Esophagus mucosa (tissue), 1 donor: ENCODE measurements around the gene DHX34. TPM values are rescaled to one million over a fixed set of nuclear protein-coding genes. Genes with fewer than 3 reads are reported as not detected.
"Not testable (repeated sequence)": the region's sequence is repeated elsewhere in the genome, so short reads cannot be mapped to it uniquely, and the experiment has no call there.

Experiments
- ATAC-seq: fragments of 200-7000 bp; cut with Tn5 transposase; one replicate; pipeline ENCODE4 v1.9.1; 2020
- total RNA-seq: library from RNA; stranded (reverse); gene quantifications from one replicate; pipeline ENCODE4 v1.2.4, GENCODE V29; 2023
- donor health status: DM: yes; HTN: yes; CAD: no.

The DHX34 gene
- total RNA-seq, 1 donor from 2014 or later, result 7.9 TPM

DNA sequence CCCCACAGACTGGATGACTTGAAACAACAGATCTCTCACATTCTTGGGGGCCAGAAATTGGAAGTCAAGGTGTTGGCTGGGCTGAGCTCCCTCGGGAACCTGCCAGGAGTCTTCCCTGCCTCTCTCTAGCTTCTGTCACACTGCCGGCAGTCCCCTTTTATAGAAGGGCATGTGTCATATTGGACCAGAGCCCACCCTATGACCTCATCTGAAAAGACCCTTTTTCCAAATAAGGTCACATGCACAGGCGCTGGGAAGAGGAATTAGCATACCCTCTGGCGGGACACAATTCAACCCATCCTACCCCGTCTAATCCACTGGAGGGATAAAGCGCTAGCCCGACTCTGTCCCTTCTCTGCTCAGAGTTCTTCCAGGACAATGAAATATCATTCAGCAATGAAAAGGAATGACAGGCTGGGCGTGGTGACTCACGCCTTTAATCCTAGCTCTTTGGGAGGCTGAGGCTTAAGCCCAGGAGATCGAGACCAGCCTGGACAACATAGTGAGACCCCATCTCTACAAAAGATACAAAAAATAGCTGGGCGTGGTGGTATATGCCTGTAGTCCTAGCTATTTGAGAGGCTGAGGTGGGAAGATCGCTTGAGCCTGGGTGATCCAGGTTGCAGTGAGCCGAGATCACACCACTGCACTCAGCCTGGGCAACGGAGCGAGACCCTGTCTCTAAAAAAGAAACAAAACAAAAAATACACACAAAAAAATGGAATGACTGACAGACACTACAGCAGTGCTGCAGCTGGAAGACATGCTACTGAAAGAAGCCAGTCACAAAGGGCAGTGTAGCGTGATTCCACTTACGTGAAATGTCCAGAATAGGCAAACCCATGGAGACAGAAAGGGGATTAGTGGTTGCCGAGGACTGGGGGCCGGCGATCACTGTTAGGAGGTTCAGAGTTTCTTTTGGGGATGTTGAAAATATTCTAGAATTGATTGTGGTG is 41.7 kb downstream of the DHX34 start:
- peak; percentile 17 for ATAC-seq

DNA sequence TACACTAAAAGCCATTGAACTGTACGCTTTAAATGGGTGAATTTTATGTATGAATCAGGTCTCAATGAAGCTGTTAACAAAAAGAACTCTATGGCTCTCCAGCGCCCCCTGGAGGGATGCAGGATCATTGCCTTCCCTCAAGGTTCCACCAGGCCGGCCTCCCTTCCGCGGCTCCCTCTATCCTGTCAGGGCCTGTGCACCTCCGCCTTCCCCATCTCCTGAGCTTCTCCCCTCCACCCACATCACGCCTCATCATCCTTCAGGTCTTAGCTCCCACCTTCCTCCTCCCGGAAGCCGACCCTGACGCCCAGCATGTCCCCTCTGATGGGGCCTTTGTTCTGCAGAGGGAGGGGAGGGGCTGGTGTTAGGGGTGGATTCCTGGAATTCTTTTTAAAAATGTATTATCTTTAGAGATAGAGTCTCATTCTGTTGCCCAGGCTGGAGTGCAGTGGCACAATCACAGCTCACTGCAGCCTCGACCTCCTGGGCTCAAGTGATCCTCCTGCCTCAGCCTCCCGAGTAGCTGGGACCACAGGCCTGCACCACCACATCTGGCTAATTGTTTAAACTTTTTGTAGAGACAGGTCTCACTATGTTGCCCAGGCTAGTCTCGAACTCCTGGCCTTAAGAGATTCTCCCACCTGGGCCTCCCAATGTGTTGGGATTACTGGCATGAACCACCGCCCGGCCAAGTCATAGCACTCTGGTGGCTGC is 42.6 kb downstream of the DHX34 start:
- peak; percentile 83 for ATAC-seq

DNA sequence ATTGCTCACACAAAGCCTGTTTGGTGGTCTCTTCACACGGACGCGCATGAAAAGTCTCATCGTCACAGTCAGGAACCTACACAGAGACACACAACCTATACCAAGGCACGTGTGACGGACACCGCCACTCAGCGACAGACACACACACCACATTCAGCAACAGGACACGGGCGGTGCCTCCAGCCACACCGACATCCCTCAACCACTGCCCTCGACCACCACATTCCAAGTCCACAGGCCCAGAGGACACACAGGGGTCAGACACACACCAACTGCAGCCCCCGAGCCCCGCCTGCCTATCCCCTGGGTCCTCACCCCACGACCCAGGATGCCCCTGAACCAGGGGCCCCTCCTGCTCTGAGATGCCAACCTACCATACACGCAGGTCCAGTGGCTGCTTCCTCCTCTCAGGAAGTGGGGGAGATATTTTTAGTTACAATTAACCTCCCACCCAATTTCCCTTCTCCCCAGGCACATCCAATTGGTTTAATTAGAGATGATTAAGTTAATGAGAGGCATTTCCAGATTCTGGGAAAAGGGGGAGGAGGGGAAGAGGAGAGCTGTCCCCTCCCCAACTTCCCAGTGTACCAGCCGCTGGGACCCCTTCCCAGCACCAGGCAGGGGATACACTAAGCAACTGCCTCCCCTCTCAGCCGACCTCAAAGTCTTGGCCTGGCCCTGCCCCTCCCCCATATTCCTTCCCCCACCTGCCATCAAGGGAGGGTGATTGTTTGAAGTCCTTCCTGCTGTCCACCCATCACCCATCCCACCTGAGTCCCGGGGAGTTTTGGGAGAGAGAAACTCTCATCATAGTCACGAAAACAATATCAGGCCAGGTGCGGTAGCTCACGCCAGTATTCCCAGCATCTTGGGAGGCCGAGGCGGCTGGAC is 49.8 kb downstream of the DHX34 start:
- no peak for ATAC-seq

DNA sequence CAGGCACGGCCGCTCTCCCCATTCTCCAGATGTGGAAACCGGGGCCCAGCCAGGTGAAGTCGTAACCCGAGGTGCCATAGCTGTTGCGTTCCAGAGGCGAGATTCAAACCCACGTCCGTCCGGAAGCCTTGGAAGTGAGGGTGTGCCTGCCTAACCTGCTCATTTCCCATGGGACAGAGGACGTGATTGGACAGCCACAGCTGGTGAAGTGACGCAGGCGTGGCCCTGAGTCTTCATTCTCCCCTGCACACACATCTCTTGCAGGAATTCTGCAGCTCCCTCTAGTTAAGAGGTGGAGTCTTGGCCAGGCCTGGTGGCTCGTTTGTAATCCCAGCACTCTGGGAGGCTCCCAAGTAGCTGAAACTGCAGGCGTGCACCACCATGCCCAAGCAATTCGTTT is 53.4 kb downstream of the DHX34 start:
- no peak for ATAC-seq

DNA sequence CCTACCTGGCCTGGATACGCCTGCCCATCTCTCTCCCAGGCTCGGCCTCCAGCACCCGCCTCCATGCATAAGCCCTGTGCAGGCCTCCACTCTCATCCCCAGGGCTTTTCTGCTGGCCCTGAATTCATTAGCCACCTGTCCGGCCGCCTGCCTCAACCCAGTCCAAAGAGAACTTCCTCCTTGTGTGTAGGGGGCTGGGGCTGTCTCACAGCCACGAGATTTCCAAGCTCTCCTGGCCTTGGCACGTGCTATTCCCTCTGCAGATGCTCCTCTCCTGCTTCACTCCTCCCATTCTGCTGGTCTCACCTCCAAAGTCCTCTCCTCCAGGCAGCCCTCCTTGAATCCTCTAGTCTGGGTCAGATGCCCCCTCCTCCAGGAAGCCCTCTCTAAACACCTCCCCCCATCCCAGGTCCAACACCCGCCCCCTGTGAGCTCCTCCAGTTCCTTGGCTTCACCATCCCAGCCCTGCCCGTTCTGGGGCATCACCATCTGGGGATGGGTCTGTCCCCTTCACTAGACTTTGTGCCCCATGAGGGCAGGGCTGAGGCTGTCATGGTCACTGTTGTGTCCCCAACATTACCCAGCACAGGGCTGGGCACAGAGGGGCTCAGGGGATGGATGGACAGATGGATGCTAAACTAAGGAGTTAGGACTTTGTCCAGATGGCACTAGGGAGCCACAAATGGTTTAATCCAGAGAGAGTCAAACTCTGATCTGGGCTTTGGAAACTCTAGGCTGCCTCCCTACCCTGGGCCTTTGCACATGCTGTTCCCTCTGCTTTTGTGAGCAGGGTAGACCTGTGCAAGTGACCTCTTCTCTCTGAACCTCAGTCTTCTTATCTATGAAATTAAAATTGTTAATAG is 55.5 kb downstream of the DHX34 start:
- no peak for ATAC-seq

DNA sequence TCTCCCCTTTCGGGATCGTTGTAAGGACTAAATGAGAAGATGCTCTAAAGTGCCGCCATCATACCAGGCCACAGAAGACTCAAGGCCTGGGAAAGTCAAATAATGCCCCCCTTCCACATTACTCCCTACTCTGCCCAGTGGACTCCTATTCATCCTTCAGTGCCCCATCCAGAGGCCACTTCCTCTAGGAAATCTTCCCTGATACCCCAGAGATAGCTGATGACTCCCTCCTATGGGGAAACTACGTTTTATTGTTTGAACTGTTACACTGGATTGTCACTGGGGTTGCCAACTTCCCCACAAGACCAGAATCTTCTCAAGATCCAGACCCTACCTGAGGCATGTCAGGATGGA is 56.1 kb downstream of the DHX34 start:
- no peak for ATAC-seq

DNA sequence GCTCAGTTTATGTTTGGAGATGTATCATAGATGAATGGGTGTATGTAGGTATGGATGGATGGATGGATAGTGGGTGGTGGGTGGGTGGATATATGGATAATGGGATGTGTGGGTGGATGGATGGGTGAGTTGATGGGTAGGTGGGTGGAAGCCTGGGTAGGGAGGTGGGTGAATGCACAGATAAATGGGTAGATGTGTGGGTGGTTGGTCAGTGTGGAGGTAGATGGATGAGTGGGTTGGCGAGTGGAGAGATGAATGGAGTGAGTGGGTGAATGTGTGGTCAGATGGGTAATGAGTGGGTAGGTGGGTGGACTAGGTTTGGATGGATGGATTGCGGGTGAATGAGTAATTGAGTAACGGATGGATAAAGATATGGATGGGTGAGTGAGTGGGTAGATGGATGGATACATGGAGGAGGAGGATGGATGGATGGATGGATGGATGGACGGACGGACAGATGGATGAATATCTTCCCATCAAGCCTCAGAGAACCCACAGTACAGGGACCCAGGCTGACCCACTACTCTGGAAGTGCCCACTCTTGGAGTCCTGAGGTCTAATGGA is 56.8 kb downstream of the DHX34 start:
- ATAC-seq, result no peak

DNA sequence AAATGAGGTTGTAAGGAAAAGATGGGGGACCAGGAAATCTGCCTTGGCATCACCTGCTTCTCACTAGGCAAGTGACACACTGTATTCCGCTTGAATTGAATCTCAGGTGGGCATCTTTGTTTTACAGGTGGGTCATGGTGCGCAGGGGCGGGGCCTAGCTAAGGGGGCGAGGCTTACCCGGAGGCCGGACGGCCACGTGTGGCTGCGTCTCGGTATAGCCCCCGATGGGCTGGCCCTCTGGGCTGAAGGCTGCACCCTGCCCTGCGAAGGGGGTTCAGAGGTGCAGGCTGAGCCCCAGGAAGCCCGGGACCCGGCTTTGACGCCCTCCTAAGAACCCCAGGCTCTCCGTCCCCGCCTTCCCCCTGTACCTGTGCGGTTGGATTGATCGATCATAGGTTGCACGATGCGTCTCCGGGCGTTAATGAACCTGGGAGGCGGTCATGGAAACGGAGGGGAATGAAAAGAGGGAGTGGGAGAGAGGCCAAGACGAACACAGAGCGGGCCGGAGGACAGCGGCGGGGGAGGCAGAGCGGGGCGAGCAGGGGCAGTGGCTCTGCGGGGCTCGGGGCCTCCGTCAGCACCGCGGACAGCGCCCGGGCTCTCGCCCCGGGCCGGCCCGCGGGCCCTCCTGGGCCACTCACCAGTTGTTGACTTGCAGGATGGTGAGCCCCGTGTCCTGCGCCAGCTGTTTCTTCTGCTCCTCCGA is 57.7 kb downstream of the DHX34 start:
- ATAC-seq, result peak; percentile 31

DNA sequence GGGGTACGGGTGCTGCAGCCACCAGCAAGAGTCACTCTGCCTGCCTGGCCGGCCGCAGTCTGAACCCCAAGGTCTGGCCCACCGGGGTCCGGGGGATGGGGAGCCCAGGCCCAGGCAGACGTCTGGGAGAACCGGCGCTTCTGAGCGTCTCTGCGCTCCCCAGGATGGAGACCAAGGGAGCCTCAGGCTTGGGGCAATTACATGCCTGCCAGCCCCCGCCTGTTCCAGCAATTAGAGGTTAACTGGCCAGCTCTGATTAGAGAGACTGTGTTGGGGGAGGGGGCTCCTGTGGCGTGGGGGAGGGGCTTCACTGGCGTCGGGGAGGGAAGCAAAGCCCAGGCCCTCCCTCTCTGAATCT is 58.3 kb downstream of the DHX34 start:
- ATAC-seq, result no peak

DNA sequence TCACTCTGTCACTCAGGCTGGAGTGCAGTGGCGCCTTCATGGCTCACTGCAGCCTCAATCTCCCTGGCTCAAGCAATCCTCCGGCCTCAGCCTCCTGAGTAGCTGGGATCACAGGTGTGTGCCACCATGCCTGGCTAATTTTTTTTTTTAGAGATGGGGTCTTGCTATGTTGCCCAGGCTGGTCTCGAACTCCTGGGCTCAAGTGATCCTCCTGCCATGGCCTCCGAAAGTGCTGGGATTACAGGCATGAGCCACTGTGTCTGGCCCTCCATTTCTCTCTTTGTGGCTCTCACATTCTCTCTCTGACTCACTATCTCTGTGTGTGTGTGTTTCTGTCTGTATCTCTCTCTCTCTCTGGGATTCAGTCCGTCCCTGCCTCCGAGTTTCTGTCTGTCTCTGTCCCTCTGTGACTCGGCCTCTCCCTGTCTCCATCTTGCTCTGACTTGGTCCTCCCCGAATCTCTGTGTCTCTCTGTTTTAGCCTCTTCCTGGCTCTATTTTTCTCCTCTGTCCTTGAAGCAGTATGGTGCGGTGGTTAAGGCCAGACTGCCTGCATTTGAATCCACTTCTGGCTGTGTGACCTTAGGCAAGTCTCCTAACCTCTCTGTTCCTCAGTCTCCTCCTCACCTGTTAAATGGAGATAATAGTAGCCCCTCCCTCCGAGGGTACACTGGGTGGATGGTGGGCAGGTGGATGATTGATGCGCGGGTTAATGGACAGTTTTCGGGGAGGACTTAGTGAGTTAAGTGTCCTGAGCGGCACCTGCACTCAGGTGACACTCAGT is 59.2 kb downstream of the DHX34 start:
- no peak for ATAC-seq

DNA sequence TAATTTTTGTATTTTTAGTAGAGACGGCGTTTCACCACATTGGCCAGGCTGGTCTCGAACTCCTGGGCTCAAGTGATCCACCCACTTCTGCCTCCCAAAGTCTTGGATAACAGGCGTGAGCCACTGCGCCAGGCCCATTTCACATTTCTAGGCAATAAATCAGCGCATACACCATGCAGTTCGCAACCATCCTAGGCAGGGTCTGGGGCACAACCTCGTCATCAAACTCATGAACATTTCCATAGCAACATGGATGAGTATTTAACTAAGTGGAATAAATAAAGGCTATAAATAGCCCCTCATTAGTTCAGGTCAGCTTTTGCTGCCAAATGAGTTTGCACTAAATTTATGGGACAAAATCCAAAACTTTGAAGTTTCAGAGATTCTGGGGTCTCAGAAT is 62.0 kb downstream of the DHX34 start:
- no peak for ATAC-seq

DNA sequence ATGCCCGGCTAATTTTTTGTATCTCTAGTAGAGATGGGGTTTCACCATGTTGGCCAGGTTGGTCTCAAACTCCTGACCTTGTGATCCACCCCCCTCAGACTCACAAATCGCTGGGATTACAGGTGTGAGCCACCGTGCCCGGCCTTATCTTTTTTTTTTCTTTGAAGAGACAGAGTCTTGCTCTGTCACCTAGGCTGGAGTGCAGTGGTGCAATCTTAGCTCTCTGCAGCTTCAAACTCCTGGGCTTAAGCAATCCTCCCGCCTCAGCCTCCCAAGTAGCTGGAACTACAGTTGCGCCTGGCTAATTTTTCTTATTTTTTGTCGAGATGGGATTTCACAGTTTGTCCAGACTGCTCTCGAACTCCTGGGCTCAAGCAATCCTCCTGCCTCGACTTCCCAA is 62.6 kb downstream of the DHX34 start:
- ATAC-seq, result not testable (repeated sequence)

DNA sequence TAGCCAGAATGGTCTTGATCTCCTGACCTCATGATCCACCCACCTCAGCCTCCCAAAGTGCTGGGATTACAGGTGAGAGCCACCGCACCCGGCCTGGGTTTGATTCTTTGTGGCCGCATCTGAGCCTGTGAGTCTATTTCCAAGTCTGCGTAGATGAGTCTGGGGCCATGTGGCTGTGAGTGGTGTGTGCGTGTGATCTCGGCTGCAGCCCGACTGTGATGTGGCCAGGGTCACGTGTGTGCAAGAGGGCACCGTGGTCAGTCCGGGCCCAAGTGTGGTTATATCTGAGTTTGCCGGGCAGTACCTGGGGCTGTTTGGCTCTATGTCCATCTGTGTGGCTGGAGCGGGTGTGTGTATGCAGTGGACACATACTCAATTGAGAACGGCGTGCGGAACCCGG is 64.8 kb downstream of the DHX34 start:
- no peak for ATAC-seq

DNA sequence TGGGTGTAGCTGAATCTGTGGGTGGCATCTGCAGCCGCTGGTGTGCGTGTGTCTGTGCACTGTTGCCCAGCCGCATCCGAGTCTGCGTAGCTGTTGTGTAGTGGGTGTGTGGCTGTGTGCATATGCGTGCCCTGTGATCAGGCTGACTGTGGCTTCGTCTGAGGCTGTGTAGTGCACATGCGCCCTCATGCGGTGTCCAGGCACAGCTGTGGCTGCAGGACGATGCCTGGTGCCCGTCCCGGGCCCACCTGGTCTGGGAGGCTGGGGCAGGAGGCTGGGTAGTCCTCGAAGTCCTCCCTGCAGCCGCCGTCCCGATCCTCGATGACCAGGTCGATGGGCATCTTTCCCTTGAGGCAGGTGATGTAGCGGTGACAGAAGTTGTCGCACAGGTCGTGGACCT is 65.4 kb downstream of the DHX34 start:
- ATAC-seq, result peak; percentile 42

DNA sequence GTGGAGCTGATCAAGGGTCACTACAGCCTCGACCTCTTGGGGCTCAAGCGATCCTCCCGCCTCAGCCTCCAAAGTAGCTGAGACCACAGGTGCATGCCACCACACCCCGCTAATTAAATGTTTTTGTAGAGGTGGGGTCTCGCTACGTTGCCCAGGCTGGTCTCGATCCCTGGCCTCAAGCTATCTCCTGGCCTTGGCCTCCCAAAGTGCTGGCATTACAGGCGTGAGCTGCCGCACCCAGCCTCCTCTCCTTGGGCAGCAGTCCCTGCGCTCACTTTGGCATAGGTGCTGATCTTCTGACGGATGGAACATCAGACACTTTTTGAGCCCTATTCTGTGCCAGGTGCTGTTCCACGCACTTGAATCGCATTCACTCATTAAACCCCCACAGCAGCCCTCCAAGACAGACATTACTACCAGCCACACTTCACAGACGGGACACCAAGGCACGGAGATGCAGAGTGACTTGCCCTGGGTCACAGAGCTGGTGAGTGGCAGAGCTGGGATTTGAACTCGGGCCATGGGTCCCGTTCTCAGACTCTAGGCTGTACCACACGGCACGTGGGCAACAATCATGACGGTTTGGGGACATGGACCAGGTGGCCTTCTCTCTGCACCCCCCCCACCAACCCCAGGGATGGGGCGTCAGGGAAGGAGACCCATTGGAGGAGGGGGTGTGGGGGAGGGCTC is 67.0 kb downstream of the DHX34 start:
- ATAC-seq, result no peak

DNA sequence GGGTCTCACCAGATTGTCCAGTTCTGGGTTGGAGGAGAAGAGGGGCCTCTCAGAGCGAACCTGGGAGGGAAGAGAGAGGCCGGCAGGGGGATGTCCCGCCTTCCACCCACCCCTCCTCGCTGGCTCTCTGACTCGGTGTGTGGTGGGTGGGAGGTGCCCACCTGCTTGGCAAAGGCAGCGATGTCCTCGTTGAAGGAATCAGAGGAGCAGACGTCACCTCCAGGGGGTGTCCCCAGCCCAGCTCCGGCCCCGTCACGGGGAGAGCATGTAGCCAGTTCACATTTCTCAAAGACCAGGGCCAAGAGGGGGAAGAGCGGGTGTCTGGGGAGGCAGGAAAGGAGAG is 67.5 kb downstream of the DHX34 start:
- ATAC-seq, result no peak

DNA sequence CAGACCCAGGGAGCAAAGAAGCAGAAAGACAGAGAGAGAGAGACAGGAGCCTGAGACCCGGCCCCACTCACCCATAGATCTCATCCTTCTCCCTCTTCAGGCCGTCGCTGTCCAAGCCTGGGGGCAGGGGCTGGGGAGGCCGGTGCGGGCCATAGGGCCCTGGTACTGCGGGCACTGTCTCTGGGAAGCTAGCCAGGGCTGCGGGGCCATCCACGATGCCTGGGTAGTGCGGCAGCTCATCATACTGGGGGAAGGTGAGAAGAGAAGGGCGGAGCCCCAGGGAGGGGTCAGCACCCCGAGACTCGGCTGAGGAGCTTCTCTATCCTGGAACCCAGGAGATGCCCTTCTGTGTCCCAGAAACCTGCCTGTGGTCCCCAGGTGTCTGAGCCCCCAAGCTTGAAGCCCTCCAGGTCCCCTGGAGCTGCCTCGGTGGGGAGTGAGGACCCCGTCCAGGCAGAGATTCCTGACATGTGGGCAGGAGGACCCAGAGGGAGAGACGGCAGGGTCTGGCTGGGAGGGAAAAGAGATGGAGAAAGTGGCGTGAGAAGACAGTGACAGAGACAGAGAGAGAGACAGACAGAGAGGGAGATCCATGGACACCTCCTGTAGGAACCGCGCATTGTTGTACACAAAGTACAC is 68.1 kb downstream of the DHX34 start:
- no peak for ATAC-seq

DNA sequence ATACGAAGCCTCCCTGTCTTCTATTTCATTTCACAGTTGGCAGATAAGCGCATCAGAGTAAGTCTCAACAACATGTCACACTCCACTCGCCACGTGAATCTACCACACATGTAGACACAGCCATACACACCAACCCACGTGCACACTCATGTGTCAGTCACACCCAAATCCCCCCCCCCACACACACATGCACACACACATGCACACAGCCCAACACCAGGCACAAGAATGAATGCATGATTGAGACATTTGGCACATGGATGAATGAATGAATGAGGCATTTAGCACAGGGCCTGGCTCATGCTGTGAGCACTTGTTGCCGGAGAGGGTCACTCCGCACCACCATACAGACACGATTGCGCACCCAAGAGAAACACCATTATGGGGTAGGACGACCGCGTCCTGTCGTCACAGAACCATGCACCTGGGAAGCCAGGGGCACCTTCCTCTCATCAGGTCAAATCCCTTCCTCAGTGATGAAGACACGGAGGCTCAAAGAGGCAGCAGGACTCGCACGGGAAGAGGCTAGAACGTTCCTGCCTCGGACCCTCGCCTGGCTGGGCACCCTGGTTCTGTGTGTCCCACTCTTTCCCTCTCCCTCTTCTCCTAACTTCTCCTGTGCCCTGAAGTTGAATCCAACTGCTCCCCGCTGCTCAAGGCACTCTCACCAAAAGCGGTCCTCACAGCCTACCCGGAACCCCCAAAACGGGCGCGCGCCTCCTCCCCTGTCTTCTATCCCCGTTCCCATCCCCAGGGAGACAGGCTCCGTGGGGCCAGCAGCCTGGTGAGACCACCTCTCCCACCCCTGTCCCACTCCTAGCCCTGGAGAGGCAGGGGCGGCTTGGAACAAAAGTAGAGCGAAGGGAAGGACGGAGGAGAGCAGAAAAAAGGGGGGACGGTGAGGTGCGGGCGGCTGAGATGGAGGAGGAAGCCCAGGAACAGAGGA is 68.9 kb downstream of the DHX34 start:
- ATAC-seq, result no peak
